Globus pallidus (tissue), 1 donor: ENCODE measurements around the gene SH3BP4.

ENCODE experiments used
- DNase-seq: peaks from one replicate; pipeline ENCODE4 v3.0.0-alpha.2; 2015; ENCODE audit warnings: low spot score

SH3BP4 gene

GRCh38 chr2:234945339-234945873 lies 6.4 kb upstream of the SH3BP4 start:
- no peak for DNase-seq

- DNase-seq, result no peak
Observed at GRCh38 chr2:234947556-234947955, 4.3 kb upstream of the SH3BP4 start.

- peak; percentile 55 for DNase-seq
Observed at GRCh38 chr2:234949762-234950434, 1.9 kb upstream of the SH3BP4 start.

- no peak for DNase-seq
Observed at GRCh38 chr2:234950435-234950729, 1.4 kb upstream of the SH3BP4 start.

- DNase-seq, result no peak
Observed at GRCh38 chr2:234950730-234951663, 820 bp upstream of the SH3BP4 start.

- peak; percentile 49 for DNase-seq
Observed at GRCh38 chr2:234952270-234953115, 676 bp downstream of the SH3BP4 start.

GRCh38 chr2:234953116-234954031 lies 1.6 kb downstream of the SH3BP4 start:
- peak; percentile 46 for DNase-seq

GRCh38 chr2:234954551-234954992 lies 2.8 kb downstream of the SH3BP4 start:
- DNase-seq, result peak; percentile 52

GRCh38 chr2:234955091-234955591 lies 3.3 kb downstream of the SH3BP4 start:
- DNase-seq, result peak; percentile 60

- no peak for DNase-seq
Observed at GRCh38 chr2:234955971-234956509, 4.2 kb downstream of the SH3BP4 start.

- no peak for DNase-seq
Observed at GRCh38 chr2:234957834-234958135, 6.0 kb downstream of the SH3BP4 start.

- DNase-seq, result no peak
Observed at GRCh38 chr2:234958311-234958710, 6.5 kb downstream of the SH3BP4 start.

- no peak for DNase-seq
Observed at GRCh38 chr2:234958746-234959395, 7.1 kb downstream of the SH3BP4 start.

GRCh38 chr2:234960175-234961088 lies 8.6 kb downstream of the SH3BP4 start:
- peak; percentile 85 for DNase-seq

- DNase-seq, result no peak
Observed at GRCh38 chr2:234961784-234962183, 10.0 kb downstream of the SH3BP4 start.

GRCh38 chr2:234963773-234964615 lies 12.2 kb downstream of the SH3BP4 start:
- no peak for DNase-seq

- no peak for DNase-seq
Observed at GRCh38 chr2:234964631-234965461, 13.0 kb downstream of the SH3BP4 start.
